Measurements from ENCODE around the gene TRIM67.

The TRIM67 gene

GRCh38 chr1:231139659-231140654 lies 21.9 kb upstream of the TRIM67 start:
- ChIA-PET CTCF (no interaction called here), POLR2A (no interaction called here)
- no peak for TF ChIP-seq CTCF (IDR thresholded peaks at IDR 0.05; ENCODE audit: control extremely low read depth, extremely low read depth, low read depth, missing control alignments)
- DNase-seq (ENCODE audit: extremely low spot score) = no peak

- DNase-seq (ENCODE audit: extremely low spot score) = no peak
- ChIA-PET CTCF (no interaction called here), POLR2A (no interaction called here)
- TF ChIP-seq CTCF (IDR thresholded peaks at IDR 0.05; ENCODE audit: control extremely low read depth, extremely low read depth, low read depth, missing control alignments) = no peak
Measured at GRCh38 chr1:231144416-231145193, 17.3 kb upstream of the TRIM67 start.

- no peak for TF ChIP-seq CTCF (IDR thresholded peaks at IDR 0.05; ENCODE audit: control extremely low read depth, extremely low read depth, low read depth, missing control alignments)
- POLR2A ChIA-PET = no interaction called here
- DNase-seq (ENCODE audit: extremely low spot score) = no peak
- CTCF ChIA-PET = no interaction called here
Measured at GRCh38 chr1:231147896-231148295, 14.0 kb upstream of the TRIM67 start.

GRCh38 chr1:231151811-231152210 lies 10.0 kb upstream of the TRIM67 start:
- no peak for TF ChIP-seq CTCF (IDR thresholded peaks at IDR 0.05; ENCODE audit: control extremely low read depth, extremely low read depth, low read depth, missing control alignments)
- ChIA-PET POLR2A (no interaction called here), CTCF (no interaction called here)
- no peak for DNase-seq (ENCODE audit: extremely low spot score)

- TF ChIP-seq CTCF (IDR thresholded peaks at IDR 0.05; ENCODE audit: control extremely low read depth, extremely low read depth, low read depth, missing control alignments) = no peak
- DNase-seq (ENCODE audit: extremely low spot score) = no peak
- CTCF ChIA-PET = no interaction called here
- POLR2A ChIA-PET = no interaction called here
Measured at GRCh38 chr1:231153726-231154125, 8.1 kb upstream of the TRIM67 start.

- ChIA-PET CTCF (no interaction called here), POLR2A (no interaction called here)
- no peak for DNase-seq (ENCODE audit: extremely low spot score)
- no peak for TF ChIP-seq CTCF (IDR thresholded peaks at IDR 0.05; ENCODE audit: control extremely low read depth, extremely low read depth, low read depth, missing control alignments)
Measured at GRCh38 chr1:231155808-231156207, 6.0 kb upstream of the TRIM67 start.

All from GM10248 (cell line).